Endodermal cell (in vitro differentiated cells): ENCODE data around the gene HGFAC. TPM values are rescaled to one million over a fixed set of nuclear protein-coding genes. Genes with fewer than 3 reads are reported as not detected.

ENCODE experiments used
- DNase-seq: peaks from one replicate; pipeline ENCODE4 v3.0.0-alpha.2; 2017
- H3K27ac ChIP-seq: 2 replicates; pipeline ENCODE4 v1.5.1; 2013; ENCODE audit warnings: mild to moderate bottlenecking, low read depth, low read length, moderate library complexity
- H3K27me3 ChIP-seq: 2 replicates; pipeline ENCODE4 v1.6.1; 2013; ENCODE audit warnings: mild to moderate bottlenecking, low read length, moderate library complexity; ENCODE audit not compliant: insufficient read depth, control insufficient read depth, poor library complexity, severe bottlenecking
- H3K36me3 ChIP-seq: 2 replicates; pipeline ENCODE4 v1.7.0; 2013; ENCODE audit warnings: mild to moderate bottlenecking, low read length, moderate library complexity; ENCODE audit not compliant: control insufficient read depth, insufficient read depth
- H3K4me1 ChIP-seq: one replicate; pipeline ENCODE4 v1.7.0; 2013; ENCODE audit warnings: low read length; ENCODE audit not compliant: control insufficient read depth, insufficient read depth
- H3K4me3 ChIP-seq: 2 replicates; pipeline ENCODE4 v1.5.1; 2013; ENCODE audit warnings: mild to moderate bottlenecking, low read length, moderate library complexity
- H3K9ac ChIP-seq: 2 replicates; pipeline ENCODE4 v1.6.1; 2013; ENCODE audit warnings: mild to moderate bottlenecking, low read length, moderate library complexity; ENCODE audit not compliant: poor library complexity, severe bottlenecking; ENCODE audit errors: extremely low read depth
- H3K9me3 ChIP-seq: 2 replicates; pipeline ENCODE4 v1.6.1; 2013; ENCODE audit warnings: mild to moderate bottlenecking, low read length, moderate library complexity; ENCODE audit not compliant: control insufficient read depth
- H3K27ac Mint-ChIP-seq: 2 replicates; pipeline ENCODE4 v1.8.0; 2020; ENCODE audit warnings: mixed read lengths
- H3K27me3 Mint-ChIP-seq: 2 replicates; pipeline ENCODE4 v1.8.0; 2021; ENCODE audit warnings: mild to moderate bottlenecking, mixed read lengths; ENCODE audit not compliant: insufficient read depth
- H3K36me3 Mint-ChIP-seq: 2 replicates; pipeline ENCODE4 v1.8.0; 2020; ENCODE audit warnings: low read depth, mixed read lengths
- H3K4me1 Mint-ChIP-seq: 2 replicates; pipeline ENCODE4 v1.8.0; 2020; ENCODE audit warnings: mixed read lengths
- H3K4me3 Mint-ChIP-seq: 2 replicates; pipeline ENCODE4 v1.8.0; 2020; ENCODE audit warnings: mild to moderate bottlenecking, moderate library complexity, mixed read lengths
- H3K9me3 Mint-ChIP-seq: 2 replicates; pipeline ENCODE4 v1.8.0; 2020; ENCODE audit warnings: mild to moderate bottlenecking, mixed read lengths
- WGBS, 2 experiments: methylation state at CpG; one replicate each; pipeline versions ENCODE4 v1.1.5 to v1.1.7; 2013; ENCODE audit warnings: missing lambda C conversion rate in 2 of 2, mixed read lengths in 1 of 2; ENCODE audit not compliant: insufficient coverage in 1 of 2, insufficient read length in 1 of 2; 5-methylcytosine and 5-hydroxymethylcytosine counted together
- total RNA-seq, 2 donors: library from RNA; stranded (reverse); fragmentation: NEBNext Ultra II Directional in 1 of 2; extraction: Animal tissue kit (Norgen Biotek cat#: 25700) in 1 of 2; gene quantifications; 2 replicates in 1 of 2; 3 replicates in 1 of 2; pipeline ENCODE4 v1.2.1, GENCODE V29; 2021
- TF ChIP-seq, protein P1 (sequence below): fragments of 200-600 bp; sonication (generic); conservative IDR thresholded peaks from 2 replicates; pipeline ENCODE4 v1.5.0; 2021; ENCODE audit warnings: antibody characterized with exemption, mild to moderate bottlenecking

The HGFAC gene
- total RNA-seq, 2 donors from 2014 or later: 0.46 TPM; not detected in 1

DNA sequence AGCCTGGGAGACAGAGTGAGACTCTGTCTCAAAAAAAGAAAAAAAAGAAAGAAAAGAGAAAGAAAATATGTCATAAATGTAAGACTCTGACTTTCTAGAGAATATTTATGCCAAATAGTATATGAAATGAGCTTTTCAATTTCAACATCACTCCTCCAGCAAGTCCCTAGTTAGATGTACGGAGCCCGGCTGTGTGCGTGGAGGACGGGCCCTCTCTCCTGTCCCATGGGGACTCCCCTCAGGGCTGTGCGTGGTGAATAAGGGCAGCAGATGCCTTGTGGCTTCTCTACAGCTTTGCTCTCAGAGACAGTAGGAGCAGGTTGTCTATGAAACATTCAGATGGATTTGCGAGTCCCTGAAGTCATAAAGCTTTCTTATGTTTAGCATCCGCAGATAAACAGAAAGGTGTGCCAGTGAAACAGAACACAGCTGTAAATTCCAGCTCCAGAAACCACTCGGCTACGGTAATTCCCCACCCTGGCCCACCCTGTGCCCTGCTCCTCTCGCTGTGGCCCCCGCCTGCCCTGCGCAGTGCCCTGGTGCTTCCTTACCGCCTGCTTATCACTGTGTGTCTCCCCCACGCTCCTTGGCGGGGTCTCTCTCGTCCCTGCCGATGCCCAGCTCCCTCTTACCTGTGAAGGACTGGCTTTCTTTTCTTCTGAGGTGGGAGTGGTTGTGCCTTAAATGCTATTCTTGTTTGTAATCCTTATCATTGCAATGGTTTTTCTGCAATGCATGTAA is 13.9 kb upstream of the HGFAC start:
- H3K4me1 ChIP-seq: no peaks in the 10 kb centered on the region
- TF ChIP-seq, protein P1, sequence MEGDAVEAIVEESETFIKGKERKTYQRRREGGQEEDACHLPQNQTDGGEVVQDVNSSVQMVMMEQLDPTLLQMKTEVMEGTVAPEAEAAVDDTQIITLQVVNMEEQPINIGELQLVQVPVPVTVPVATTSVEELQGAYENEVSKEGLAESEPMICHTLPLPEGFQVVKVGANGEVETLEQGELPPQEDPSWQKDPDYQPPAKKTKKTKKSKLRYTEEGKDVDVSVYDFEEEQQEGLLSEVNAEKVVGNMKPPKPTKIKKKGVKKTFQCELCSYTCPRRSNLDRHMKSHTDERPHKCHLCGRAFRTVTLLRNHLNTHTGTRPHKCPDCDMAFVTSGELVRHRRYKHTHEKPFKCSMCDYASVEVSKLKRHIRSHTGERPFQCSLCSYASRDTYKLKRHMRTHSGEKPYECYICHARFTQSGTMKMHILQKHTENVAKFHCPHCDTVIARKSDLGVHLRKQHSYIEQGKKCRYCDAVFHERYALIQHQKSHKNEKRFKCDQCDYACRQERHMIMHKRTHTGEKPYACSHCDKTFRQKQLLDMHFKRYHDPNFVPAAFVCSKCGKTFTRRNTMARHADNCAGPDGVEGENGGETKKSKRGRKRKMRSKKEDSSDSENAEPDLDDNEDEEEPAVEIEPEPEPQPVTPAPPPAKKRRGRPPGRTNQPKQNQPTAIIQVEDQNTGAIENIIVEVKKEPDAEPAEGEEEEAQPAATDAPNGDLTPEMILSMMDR: no peak
- no peak overlapping the region for H3K9ac ChIP-seq
- Mint-ChIP-seq H3K9me3 (no peaks in the 10 kb centered on the region), H3K36me3 (peaks cover 7% of the 10 kb centered on the region), H3K4me1 (no peaks in the 10 kb centered on the region), H3K27me3 (no peaks in the 10 kb centered on the region), H3K27ac (no peak overlapping the region), H3K4me3 (no peak overlapping the region)
- H3K36me3 ChIP-seq: no peaks in the 10 kb centered on the region
- H3K4me3 ChIP-seq: no peak overlapping the region
- no peak for DNase-seq
- H3K9me3 ChIP-seq: no peaks in the 10 kb centered on the region
- 93 to 95% methylated on average over 13 to 17 of the region's 17 CpGs for WGBS, 2 experiments
- no peak overlapping the region for H3K27ac ChIP-seq
- H3K27me3 ChIP-seq: no peaks in the 10 kb centered on the region

DNA sequence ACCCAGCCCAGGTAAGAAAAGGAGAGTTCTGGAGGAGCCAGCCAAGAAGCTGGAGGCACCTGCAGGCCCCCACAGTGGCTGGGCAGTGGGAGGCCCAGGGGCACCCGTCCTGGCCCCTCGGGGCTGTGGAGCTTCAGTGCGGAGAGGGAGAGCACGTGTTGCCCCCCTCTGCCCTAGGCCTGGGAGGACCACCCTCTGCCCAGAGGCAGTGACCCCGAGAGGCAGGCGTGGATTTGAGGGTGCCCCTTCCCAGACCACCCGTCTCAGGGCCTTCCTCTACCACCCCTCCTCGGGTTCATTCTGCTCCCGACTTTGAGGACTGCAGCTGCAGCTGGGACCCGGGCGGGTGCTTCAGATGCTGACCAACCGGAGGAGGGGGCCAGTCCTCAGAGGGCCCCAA is 12.1 kb upstream of the HGFAC start:
- Mint-ChIP-seq H3K4me1 (peaks cover 3% of the 10 kb centered on the region), H3K27me3 (no peaks in the 10 kb centered on the region), H3K9me3 (no peaks in the 10 kb centered on the region), H3K36me3 (peaks cover 8% of the 10 kb centered on the region), H3K27ac (no peak overlapping the region), H3K4me3 (no peak overlapping the region)
- Histone ChIP-seq H3K27me3 (no peaks in the 10 kb centered on the region), H3K9ac (no peak overlapping the region), H3K36me3 (no peaks in the 10 kb centered on the region), H3K4me1 (no peaks in the 10 kb centered on the region), H3K27ac (no peak overlapping the region), H3K9me3 (no peaks in the 10 kb centered on the region), H3K4me3 (no peak overlapping the region)
- no peak for DNase-seq
- TF ChIP-seq, protein P1: no peak
- WGBS, 2 experiments: 94 to 95% methylated on average over 7 to 12 of the region's 12 CpGs

DNA sequence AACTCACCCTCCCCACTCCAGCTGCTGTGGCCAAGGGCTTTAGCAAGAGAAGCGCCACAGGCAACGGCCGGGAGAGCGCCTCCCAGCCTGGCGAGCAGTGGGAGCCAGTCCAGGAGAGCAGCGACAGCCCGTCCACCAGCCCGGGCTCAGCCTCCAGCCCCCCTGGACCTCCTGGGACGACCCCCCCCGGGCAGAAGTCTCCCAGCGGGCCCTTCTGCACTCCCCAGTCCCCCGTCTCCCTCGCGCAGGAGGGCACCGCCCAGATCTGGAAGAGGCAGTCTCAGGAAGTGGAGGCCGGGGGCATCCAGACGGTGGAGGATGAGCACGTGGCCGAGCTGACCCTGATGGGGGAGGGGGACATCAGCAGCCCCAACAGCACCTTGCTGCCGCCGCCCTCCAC is 11.2 kb upstream of the HGFAC start:
- Histone ChIP-seq H3K9me3 (no peaks in the 10 kb centered on the region), H3K4me1 (no peaks in the 10 kb centered on the region), H3K27ac (no peak overlapping the region), H3K4me3 (no peak overlapping the region), H3K9ac (no peak overlapping the region), H3K27me3 (no peaks in the 10 kb centered on the region), H3K36me3 (no peaks in the 10 kb centered on the region)
- Mint-ChIP-seq H3K4me1 (peaks cover 4% of the 10 kb centered on the region), H3K27me3 (no peaks in the 10 kb centered on the region), H3K9me3 (no peaks in the 10 kb centered on the region), H3K4me3 (no peak overlapping the region), H3K36me3 (peaks cover 8% of the 10 kb centered on the region), H3K27ac (no peak overlapping the region)
- TF ChIP-seq, protein P1: no peak
- DNase-seq: no peak
- WGBS, 2 experiments: 93 to 96% methylated on average over 17 to 21 of the region's 21 CpGs
